PC-9 (cell line): ENCODE measurements around the gene TAP2. TPM values are rescaled to one million over a fixed set of nuclear protein-coding genes. Genes with fewer than 3 reads are reported as not detected.

Experiments used
- BruUV-seq: library from RNA; stranded (reverse); fragments of 400-500 nt; replicated peaks from 2 replicates; lab custom pipeline; 2021; lab: Mats Ljungman, UMichigan
- CTCF ChIA-PET: fragments of 300-600 bp; sonication (Branson Sonifier 250); formaldehyde crosslinking; loops from one replicate; lab custom pipeline; 2022; ENCODE audit warnings: antibody characterized with exemption; lab: Charles Lee
- POLR2A ChIA-PET: fragments of 300-600 bp; sonication (Branson Sonifier 250); formaldehyde crosslinking; loops from one replicate; lab custom pipeline; 2022; ENCODE audit warnings: antibody characterized with exemption; ENCODE audit not compliant: unreplicated experiment; lab: Charles Lee
- DNase-seq, 2 experiments: peaks; one replicate each; pipeline versions ENCODE4 v3.0.0 to v3.0.0-alpha.2; 2015 to 2022; ENCODE audit warnings: mixed read lengths in 1 of 2
- H2AFZ ChIP-seq: fragments of 200-600 bp; sonication (generic); 2 replicates; pipeline ENCODE4 v1.8.1; 2017; ENCODE audit warnings: antibody characterized with exemption
- H3F3A ChIP-seq: fragments of 200-600 bp; sonication (generic); 2 replicates; pipeline ENCODE4 v1.8.1; 2017; ENCODE audit warnings: antibody characterized with exemption, mild to moderate bottlenecking, low read depth; ENCODE audit not compliant: insufficient read depth
- H3K27ac ChIP-seq: fragments of 200-600 bp; sonication (generic); 2 replicates; pipeline ENCODE4 v1.6.1; 2016; ENCODE audit warnings: mixed run types
- H3K27me3 ChIP-seq: fragments of 200-600 bp; sonication (generic); 2 replicates; pipeline ENCODE4 v1.6.1; 2016; ENCODE audit warnings: low read depth, mixed run types; ENCODE audit not compliant: insufficient read depth
- H3K36me3 ChIP-seq: fragments of 200-600 bp; sonication (generic); 2 replicates; pipeline ENCODE4 v1.6.1; 2016; ENCODE audit warnings: low read depth, mixed run types
- H3K4me1 ChIP-seq: fragments of 200-600 bp; sonication (generic); replicated peaks from 2 replicates; pipeline ENCODE4 v1.6.1; 2016; ENCODE audit warnings: mixed run types; ENCODE audit not compliant: insufficient read depth
- H3K4me2 ChIP-seq: fragments of 200-600 bp; sonication (generic); 2 replicates; pipeline ENCODE4 v1.6.1; 2017; ENCODE audit warnings: mixed run types
- H3K4me3 ChIP-seq: fragments of 200-600 bp; sonication (generic); 2 replicates; pipeline ENCODE4 v1.6.1; 2016; ENCODE audit warnings: mixed run types
- H3K79me2 ChIP-seq: fragments of 200-600 bp; sonication (generic); 2 replicates; pipeline ENCODE4 v1.6.1; 2017; ENCODE audit warnings: low read depth, mixed run types
- H3K9me2 ChIP-seq: fragments of 200-600 bp; sonication (generic); 2 replicates; pipeline ENCODE4 v1.8.1; 2017; ENCODE audit warnings: mild to moderate bottlenecking; ENCODE audit not compliant: insufficient read depth
- H3K9me3 ChIP-seq: fragments of 200-600 bp; sonication (generic); 2 replicates; pipeline ENCODE4 v1.8.1; 2016; ENCODE audit warnings: low read depth; ENCODE audit not compliant: insufficient read depth
- H4K20me1 ChIP-seq: fragments of 200-600 bp; sonication (generic); 2 replicates; pipeline ENCODE4 v1.8.1; 2017; ENCODE audit not compliant: insufficient read depth
- EZH2 ChIP-seq: fragments of 200-600 bp; sonication (generic); IDR thresholded peaks from 2 replicates; pipeline ENCODE4 v1.8.0; 2017; ENCODE audit warnings: antibody characterized with exemption, low read depth
- intact Hi-C: fragments of 100-400 bp; cut with micrococcal nuclease; formaldehyde crosslinking; loops from one replicate; pipeline ENCODE4 v1.10.0; 2022; ENCODE audit not compliant: unreplicated experiment
- total RNA-seq: library from RNA; stranded (reverse); gene quantifications from 2 replicates; pipeline ENCODE4 v1.2.3, GENCODE V29; 2021
- TF ChIP-seq, protein P1 (sequence below): fragments of 200-600 bp; sonication (generic); conservative IDR thresholded peaks from 2 replicates; pipeline ENCODE4 v1.6.1; 2017; ENCODE audit warnings: mixed run types, antibody characterized with exemption, mild to moderate bottlenecking, moderate library complexity

The TAP2 gene
- total RNA-seq, 1 experiment from 2014 or later: 70.6 TPM

DNA sequence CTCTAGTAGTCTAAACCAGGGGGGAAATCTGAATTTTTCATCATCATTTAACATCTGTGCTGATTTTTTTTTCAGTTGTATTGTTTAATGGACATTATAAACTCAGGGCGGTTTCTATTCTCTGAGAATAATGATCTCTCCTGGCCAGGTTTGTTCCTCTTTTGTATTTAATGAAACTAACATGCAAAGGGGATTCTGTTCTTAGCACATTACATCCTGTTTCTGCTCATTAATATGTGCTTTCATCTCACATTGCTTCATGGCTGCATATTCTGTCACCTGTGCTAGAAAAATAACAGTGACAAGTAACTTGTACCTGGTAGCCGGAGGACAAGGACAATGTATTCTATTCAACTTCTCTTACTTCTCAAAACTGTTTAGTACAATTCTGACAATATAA is 22.5 kb downstream of the TAP2 start:
- POLR2A ChIA-PET: no interaction called here
- H3F3A ChIP-seq: peaks cover 18% of the 10 kb centered on the region
- peak overlapping the region; percentile 54 for H3K27ac ChIP-seq
- TF ChIP-seq EZH2: no peak
- TF ChIP-seq, protein P1, sequence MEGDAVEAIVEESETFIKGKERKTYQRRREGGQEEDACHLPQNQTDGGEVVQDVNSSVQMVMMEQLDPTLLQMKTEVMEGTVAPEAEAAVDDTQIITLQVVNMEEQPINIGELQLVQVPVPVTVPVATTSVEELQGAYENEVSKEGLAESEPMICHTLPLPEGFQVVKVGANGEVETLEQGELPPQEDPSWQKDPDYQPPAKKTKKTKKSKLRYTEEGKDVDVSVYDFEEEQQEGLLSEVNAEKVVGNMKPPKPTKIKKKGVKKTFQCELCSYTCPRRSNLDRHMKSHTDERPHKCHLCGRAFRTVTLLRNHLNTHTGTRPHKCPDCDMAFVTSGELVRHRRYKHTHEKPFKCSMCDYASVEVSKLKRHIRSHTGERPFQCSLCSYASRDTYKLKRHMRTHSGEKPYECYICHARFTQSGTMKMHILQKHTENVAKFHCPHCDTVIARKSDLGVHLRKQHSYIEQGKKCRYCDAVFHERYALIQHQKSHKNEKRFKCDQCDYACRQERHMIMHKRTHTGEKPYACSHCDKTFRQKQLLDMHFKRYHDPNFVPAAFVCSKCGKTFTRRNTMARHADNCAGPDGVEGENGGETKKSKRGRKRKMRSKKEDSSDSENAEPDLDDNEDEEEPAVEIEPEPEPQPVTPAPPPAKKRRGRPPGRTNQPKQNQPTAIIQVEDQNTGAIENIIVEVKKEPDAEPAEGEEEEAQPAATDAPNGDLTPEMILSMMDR: no peak
- no peaks in the 10 kb centered on the region for H3K9me2 ChIP-seq
- no peaks in the 10 kb centered on the region for H3K79me2 ChIP-seq
- H3K4me3 ChIP-seq: no peak overlapping the region
- H4K20me1 ChIP-seq: no peaks in the 10 kb centered on the region
- no peak overlapping the region; the same call in 1 of the 2 replicates for H3K4me2 ChIP-seq
- DNase-seq: no peak
- CTCF ChIA-PET: no interaction called here
- H3K36me3 ChIP-seq: no peaks in the 10 kb centered on the region
- BruUV-seq: no TSS peak
- 0 out of 2 replicates have a peak, but pooled peaks cover 3% of the 10 kb centered on the region for H3K9me3 ChIP-seq
- H3K27me3 ChIP-seq: no peaks in the 10 kb centered on the region
- H2AFZ ChIP-seq: no peak overlapping the region
- intact Hi-C loops: no loop called here
- peaks cover 32% of the 10 kb centered on the region for H3K4me1 ChIP-seq

DNA sequence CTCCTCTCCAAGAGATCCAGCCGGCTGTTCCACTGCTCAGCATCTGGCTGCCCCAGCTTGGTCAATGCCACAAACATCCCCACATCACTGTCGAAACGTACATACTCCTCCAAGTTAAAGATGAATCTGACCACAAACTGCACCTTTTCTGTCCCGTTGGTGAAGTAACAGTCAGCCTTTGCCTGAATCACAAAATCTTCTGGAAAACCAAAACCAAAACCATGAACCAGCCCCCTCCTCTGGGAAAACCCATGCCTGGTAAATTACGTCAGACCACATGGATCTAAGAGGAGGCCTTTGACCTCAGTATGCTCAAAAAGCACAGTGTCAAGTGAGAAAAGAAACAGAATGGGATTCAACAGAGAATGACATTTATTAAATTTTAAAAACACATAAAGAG is 23.4 kb downstream of the TAP2 start:
- no TSS peak for BruUV-seq

DNA sequence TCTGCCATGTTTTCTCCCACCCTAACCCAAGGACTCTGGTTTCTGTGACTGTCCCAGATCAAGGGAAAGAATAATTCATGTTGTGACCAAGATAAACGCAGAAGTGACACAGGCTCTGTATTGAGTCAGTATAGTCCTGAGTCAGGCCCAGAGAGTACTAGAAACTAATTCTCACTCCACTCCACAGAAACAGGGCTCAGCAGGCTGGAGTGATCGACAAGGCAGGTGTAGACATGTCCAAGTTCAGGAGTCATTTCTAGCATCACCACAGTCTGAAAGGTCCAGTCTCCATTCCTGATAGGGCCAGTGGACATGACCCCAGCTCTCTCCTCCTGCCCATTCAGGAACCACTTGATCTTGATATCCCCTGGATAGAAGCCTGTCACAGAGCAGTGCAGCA is 24.4 kb downstream of the TAP2 start:
- DNase-seq: no peak
- Histone ChIP-seq H3F3A (peaks cover under 1% of the 10 kb centered on the region), H3K27me3 (no peaks in the 10 kb centered on the region), H4K20me1 (no peaks in the 10 kb centered on the region), H2AFZ (no peak overlapping the region), H3K9me3 (0 out of 2 replicates have a peak, but pooled peaks cover 3% of the 10 kb centered on the region), H3K4me3 (no peak overlapping the region), H3K27ac (no peak overlapping the region), H3K79me2 (no peaks in the 10 kb centered on the region), H3K4me2 (no peak overlapping the region), H3K36me3 (no peaks in the 10 kb centered on the region), H3K9me2 (no peaks in the 10 kb centered on the region), H3K4me1 (peaks cover 20% of the 10 kb centered on the region)
- no TSS peak for BruUV-seq
- ChIA-PET POLR2A (interaction anchor here (0.5 kb wide), 1 partner anchor 68 kb away, joined by 3 read pairs; no protein-coding TSS in a partner anchor), CTCF (no interaction called here)
- TF ChIP-seq EZH2: no peak
- TF ChIP-seq, protein P1: no peak
- intact Hi-C loops: no loop called here

More for the DNA sequence above, 23.4 kb downstream of the TAP2 start:
- 0 out of 2 replicates have a peak, but pooled peaks cover 3% of the 10 kb centered on the region for H3K9me3 ChIP-seq
- H3F3A ChIP-seq: peaks cover 9% of the 10 kb centered on the region
- ChIA-PET CTCF (no interaction called here), POLR2A (no interaction called here)
- intact Hi-C loops: no loop called here
- H3K9me2 ChIP-seq: no peaks in the 10 kb centered on the region
- H2AFZ ChIP-seq: no peak overlapping the region
- no peak overlapping the region for H3K4me2 ChIP-seq
- H3K79me2 ChIP-seq: no peaks in the 10 kb centered on the region
- no peak overlapping the region for H3K4me3 ChIP-seq
- DNase-seq: no peak
- H3K4me1 ChIP-seq: peaks cover 29% of the 10 kb centered on the region
- H3K36me3 ChIP-seq: no peaks in the 10 kb centered on the region
- H3K27ac ChIP-seq: no peak overlapping the region
- no peaks in the 10 kb centered on the region for H4K20me1 ChIP-seq
- no peaks in the 10 kb centered on the region for H3K27me3 ChIP-seq
- no peak for TF ChIP-seq EZH2
- TF ChIP-seq, protein P1: no peak
